ENCODE results near the gene SEPTIN1.

DNA sequence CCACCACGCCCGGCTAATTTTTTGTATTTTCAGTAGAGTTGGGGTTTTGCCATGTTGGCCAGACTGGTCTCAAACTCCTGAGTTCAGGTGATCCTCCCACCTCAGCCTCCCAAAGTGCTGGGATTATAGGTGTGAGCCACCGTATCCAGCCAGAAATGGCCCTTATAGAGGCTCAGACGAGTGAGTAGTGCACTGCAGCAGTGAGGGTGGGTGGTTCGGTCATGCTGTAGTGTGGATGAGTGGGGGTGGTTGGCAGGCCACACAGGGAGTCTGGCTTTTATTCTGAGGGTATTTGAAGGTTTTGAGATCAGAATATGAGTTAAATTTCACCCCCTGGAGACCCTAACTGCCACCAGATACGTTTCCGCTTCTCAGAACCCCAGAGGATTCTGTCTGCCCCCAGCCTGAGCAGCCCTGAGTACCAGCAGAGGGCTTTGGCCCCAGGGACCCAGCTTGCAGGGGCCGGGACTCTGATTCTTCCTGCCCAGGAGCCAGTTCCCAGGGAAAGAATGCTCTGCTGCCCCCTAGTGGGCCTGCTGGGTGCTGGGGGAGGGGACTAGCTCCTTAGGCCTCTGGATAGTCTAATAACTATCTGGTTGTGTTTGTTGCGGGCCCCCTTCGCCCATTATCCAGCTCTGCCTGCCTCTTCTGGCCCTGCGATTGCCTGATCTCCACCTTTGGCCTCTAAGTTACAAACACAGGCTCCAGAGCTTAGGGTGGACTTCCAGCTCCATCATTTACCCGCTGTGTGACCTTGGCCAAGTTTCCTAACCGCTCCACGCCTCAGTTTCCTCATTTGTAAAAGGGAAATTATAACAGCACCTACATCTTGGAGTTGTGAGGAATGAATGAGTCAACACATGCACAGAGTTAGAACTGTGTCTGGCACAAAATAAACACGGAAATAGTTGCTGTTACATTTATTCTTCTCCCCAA lies 27.0 kb upstream of the SEPTIN1 start:
- TF ChIP-seq, protein P1, sequence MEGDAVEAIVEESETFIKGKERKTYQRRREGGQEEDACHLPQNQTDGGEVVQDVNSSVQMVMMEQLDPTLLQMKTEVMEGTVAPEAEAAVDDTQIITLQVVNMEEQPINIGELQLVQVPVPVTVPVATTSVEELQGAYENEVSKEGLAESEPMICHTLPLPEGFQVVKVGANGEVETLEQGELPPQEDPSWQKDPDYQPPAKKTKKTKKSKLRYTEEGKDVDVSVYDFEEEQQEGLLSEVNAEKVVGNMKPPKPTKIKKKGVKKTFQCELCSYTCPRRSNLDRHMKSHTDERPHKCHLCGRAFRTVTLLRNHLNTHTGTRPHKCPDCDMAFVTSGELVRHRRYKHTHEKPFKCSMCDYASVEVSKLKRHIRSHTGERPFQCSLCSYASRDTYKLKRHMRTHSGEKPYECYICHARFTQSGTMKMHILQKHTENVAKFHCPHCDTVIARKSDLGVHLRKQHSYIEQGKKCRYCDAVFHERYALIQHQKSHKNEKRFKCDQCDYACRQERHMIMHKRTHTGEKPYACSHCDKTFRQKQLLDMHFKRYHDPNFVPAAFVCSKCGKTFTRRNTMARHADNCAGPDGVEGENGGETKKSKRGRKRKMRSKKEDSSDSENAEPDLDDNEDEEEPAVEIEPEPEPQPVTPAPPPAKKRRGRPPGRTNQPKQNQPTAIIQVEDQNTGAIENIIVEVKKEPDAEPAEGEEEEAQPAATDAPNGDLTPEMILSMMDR (conservative IDR thresholded peaks at IDR 0.05; ENCODE audit: low read depth, low read length): peak; percentile 96
- peak; percentile 60 for TF ChIP-seq POLR2A (IDR thresholded peaks at IDR 0.05; ENCODE audit: low read depth, low read length)
- peak; percentile 90 for TF ChIP-seq SMC3 (IDR thresholded peaks at IDR 0.05; ENCODE audit: low read depth, low read length)
- no peak for TF ChIP-seq MXI1 (IDR thresholded peaks at IDR 0.05; ENCODE audit: borderline replicate concordance, low read depth, low read length)
- peak; percentile 94 for TF ChIP-seq RAD21 (IDR thresholded peaks at IDR 0.05; ENCODE audit: low read length)
- no peak for TF ChIP-seq MAFK (IDR thresholded peaks at IDR 0.05; ENCODE audit: low read depth, low read length)
- TF ChIP-seq FOS (IDR thresholded peaks at IDR 0.05; ENCODE audit: low read depth, low read length): no peak
- no peak for TF ChIP-seq RFX5 (IDR thresholded peaks at IDR 0.05; ENCODE audit: low read depth, low read length)
- TF ChIP-seq, protein P2, sequence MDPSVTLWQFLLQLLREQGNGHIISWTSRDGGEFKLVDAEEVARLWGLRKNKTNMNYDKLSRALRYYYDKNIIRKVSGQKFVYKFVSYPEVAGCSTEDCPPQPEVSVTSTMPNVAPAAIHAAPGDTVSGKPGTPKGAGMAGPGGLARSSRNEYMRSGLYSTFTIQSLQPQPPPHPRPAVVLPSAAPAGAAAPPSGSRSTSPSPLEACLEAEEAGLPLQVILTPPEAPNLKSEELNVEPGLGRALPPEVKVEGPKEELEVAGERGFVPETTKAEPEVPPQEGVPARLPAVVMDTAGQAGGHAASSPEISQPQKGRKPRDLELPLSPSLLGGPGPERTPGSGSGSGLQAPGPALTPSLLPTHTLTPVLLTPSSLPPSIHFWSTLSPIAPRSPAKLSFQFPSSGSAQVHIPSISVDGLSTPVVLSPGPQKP (IDR thresholded peaks at IDR 0.05; ENCODE audit: borderline replicate concordance, low read depth, low read length): no peak
- peak; percentile 74 for TF ChIP-seq MAZ (IDR thresholded peaks at IDR 0.05; ENCODE audit: borderline replicate concordance, low read depth, low read length)
- TF ChIP-seq, protein P3, sequence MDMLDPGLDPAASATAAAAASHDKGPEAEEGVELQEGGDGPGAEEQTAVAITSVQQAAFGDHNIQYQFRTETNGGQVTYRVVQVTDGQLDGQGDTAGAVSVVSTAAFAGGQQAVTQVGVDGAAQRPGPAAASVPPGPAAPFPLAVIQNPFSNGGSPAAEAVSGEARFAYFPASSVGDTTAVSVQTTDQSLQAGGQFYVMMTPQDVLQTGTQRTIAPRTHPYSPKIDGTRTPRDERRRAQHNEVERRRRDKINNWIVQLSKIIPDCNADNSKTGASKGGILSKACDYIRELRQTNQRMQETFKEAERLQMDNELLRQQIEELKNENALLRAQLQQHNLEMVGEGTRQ (IDR thresholded peaks at IDR 0.05; ENCODE audit: low read depth, low read length): no peak
- no peak for TF ChIP-seq RCOR1 (IDR thresholded peaks at IDR 0.05; ENCODE audit: insufficient replicate concordance, low read length)
- no peak for TF ChIP-seq CEBPB (IDR thresholded peaks at IDR 0.05; ENCODE audit: low read depth, low read length)
- TF ChIP-seq BHLHE40 (IDR thresholded peaks at IDR 0.05; ENCODE audit: low read depth, low read length): no peak

Measured in IMR-90 (cell line).